Smooth muscle cell (in vitro differentiated cells): ENCODE data around the gene GPR55. TPM values are rescaled to one million over a fixed set of nuclear protein-coding genes. Genes with fewer than 3 reads are reported as not detected.

ENCODE experiments used
- DNase-seq: peaks from one replicate; lab custom pipeline; 2025; ENCODE audit not compliant: unreplicated experiment; lab: John Stamatoyannopoulos, UW
- H2AFZ ChIP-seq: fragments of 200-600 bp; sonication (generic); 2 replicates; pipeline ENCODE4 v1.6.0; 2016; ENCODE audit warnings: antibody characterized with exemption, low read depth, mild to moderate bottlenecking
- H3F3A ChIP-seq: fragments of 200-600 bp; sonication (generic); 2 replicates; pipeline ENCODE4 v1.6.0; 2017; ENCODE audit warnings: antibody characterized with exemption, low read depth
- H3K27ac ChIP-seq: fragments of 200-600 bp; sonication (generic); 2 replicates; pipeline ENCODE4 v1.5.1; 2016; ENCODE audit warnings: low read depth, mild to moderate bottlenecking
- H3K27me3 ChIP-seq: fragments of 200-600 bp; sonication (generic); 2 replicates; pipeline ENCODE4 v1.6.1; 2016; ENCODE audit warnings: low read depth, mild to moderate bottlenecking
- H3K36me3 ChIP-seq: fragments of 200-600 bp; sonication (generic); 2 replicates; pipeline ENCODE4 v1.5.1; 2016; ENCODE audit warnings: low read depth
- H3K4me1 ChIP-seq: fragments of 200-600 bp; sonication (generic); 2 replicates; pipeline ENCODE4 v1.5.1; 2016; ENCODE audit warnings: low read depth
- H3K4me2 ChIP-seq: fragments of 200-600 bp; sonication (generic); 2 replicates; pipeline ENCODE4 v1.6.0; 2016; ENCODE audit warnings: mild to moderate bottlenecking
- H3K4me3 ChIP-seq: fragments of 200-600 bp; sonication (generic); 2 replicates; pipeline ENCODE4 v1.5.1; 2016; ENCODE audit warnings: mild to moderate bottlenecking
- H3K79me2 ChIP-seq: fragments of 200-600 bp; sonication (generic); 2 replicates; pipeline ENCODE4 v1.6.0; 2016; ENCODE audit warnings: low read depth, mild to moderate bottlenecking
- H3K9ac ChIP-seq: fragments of 200-600 bp; sonication (generic); 2 replicates; pipeline ENCODE4 v1.6.0; 2016; ENCODE audit warnings: low read depth
- H3K9me3 ChIP-seq: fragments of 200-600 bp; sonication (generic); replicated peaks from 2 replicates; pipeline ENCODE4 v1.5.1; 2016; ENCODE audit warnings: low read depth
- H4K20me1 ChIP-seq: fragments of 200-600 bp; sonication (generic); 2 replicates; pipeline ENCODE4 v1.6.0; 2016; ENCODE audit warnings: low read depth
- WGBS: methylation state at CpG from one replicate; pipeline ENCODE4 v1.1.7; 2016; ENCODE audit warnings: low lambda C conversion rate; 5-methylcytosine and 5-hydroxymethylcytosine counted together
- polyA plus RNA-seq: library from polyadenylated mRNA; unstranded; fragments of >200 nt; fragmentation: Nextera tagmentation; extraction: Ambion mirVana; gene quantifications from 2 replicates; pipeline ENCODE4 v1.2.1, GENCODE V29; 2016
- total RNA-seq: library from RNA; depleted of rRNA; stranded (reverse); fragments of >200 nt; gene quantifications from 2 replicates; pipeline ENCODE4 v1.2.3, GENCODE V29; 2014
- TF ChIP-seq, protein P1 (sequence below): fragments of 200-600 bp; sonication (generic); IDR thresholded peaks from 2 replicates; pipeline ENCODE4 v1.5.1; 2017; ENCODE audit warnings: borderline replicate concordance, mild to moderate bottlenecking, antibody characterized with exemption; ENCODE audit not compliant: insufficient read depth, poor library complexity, severe bottlenecking

GPR55 gene
- total and polyA plus RNA-seq, 2 experiments from 2014 or later = not detected

DNA sequence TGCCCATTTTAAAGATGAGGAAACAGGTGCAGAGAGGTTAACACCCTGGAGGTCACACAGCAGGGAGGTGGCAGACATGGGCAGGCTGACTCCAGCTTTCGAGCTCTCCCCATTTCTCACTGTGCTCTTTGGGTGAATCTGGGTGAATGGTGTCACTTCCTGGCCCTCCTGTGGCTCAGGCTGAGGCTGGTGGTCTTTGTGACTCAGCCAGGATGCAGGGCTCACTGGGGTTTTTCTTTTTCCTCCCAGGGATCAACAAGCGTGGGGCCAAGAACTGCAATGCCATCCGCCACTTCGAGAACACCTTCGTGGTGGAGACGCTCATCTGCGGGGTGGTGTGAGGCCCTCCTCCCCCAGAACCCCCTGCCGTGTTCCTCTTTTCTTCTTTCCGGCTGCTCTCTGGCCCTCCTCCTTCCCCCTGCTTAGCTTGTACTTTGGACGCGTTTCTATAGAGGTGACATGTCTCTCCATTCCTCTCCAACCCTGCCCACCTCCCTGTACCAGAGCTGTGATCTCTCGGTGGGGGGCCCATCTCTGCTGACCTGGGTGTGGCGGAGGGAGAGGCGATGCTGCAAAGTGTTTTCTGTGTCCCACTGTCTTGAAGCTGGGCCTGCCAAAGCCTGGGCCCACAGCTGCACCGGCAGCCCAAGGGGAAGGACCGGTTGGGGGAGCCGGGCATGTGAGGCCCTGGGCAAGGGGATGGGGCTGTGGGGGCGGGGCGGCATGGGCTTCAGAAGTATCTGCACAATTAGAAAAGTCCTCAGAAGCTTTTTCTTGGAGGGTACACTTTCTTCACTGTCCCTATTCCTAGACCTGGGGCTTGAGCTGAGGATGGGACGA, 47.1 kb downstream of the GPR55 start:
- Histone ChIP-seq H3K4me2 (no peak overlapping the region), H3K27me3 (no peaks in the 10 kb centered on the region), H2AFZ (no peak overlapping the region), H3K27ac (no peak overlapping the region), H3K36me3 (no peaks in the 10 kb centered on the region), H3K79me2 (peaks cover 14% of the 10 kb centered on the region), H3K9me3 (no peaks in the 10 kb centered on the region), H3F3A (no peaks in the 10 kb centered on the region), H3K4me1 (no peaks in the 10 kb centered on the region), H3K4me3 (no peak overlapping the region), H4K20me1 (peaks cover 38% of the 10 kb centered on the region), H3K9ac (no peak overlapping the region)
- TF ChIP-seq, protein P1, sequence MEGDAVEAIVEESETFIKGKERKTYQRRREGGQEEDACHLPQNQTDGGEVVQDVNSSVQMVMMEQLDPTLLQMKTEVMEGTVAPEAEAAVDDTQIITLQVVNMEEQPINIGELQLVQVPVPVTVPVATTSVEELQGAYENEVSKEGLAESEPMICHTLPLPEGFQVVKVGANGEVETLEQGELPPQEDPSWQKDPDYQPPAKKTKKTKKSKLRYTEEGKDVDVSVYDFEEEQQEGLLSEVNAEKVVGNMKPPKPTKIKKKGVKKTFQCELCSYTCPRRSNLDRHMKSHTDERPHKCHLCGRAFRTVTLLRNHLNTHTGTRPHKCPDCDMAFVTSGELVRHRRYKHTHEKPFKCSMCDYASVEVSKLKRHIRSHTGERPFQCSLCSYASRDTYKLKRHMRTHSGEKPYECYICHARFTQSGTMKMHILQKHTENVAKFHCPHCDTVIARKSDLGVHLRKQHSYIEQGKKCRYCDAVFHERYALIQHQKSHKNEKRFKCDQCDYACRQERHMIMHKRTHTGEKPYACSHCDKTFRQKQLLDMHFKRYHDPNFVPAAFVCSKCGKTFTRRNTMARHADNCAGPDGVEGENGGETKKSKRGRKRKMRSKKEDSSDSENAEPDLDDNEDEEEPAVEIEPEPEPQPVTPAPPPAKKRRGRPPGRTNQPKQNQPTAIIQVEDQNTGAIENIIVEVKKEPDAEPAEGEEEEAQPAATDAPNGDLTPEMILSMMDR = no peak
- WGBS = 93% methylated on average over 19 of the region's 20 CpGs
- no peak for DNase-seq

DNA sequence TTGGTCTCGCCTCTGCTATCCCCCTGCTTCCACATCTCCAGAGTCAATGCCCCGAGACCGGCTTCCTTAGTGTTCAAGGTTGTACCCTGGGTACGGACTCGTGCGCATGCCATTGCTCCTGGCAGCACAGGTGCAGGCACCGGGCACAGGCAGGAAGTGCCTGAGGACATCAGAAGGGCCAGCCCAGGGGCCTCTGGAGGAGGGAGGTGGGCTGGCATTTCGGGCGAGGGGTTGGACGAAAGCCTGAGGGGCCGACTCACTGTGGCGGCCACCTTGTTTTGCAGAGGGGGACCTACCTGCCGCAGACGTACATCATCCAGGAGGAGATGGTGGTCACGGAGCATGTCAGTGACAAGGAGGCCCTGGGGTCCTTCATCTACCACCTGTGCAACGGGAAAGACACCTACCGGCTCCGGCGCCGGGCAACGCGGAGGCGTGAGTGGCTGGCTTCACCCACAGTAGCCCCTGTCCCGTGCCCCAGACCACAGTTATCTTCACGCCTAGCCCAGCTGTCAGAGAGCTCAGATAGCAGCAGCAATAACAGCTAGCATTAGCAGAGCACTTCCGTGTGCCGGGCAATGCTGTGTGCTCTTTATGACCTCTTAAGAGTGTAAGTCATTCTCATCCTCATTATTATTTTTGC, 47.8 kb downstream of the GPR55 start:
- WGBS = 97% methylated on average over 27 of the region's 27 CpGs
- H3K27ac ChIP-seq = no peak overlapping the region
- no peak overlapping the region for H2AFZ ChIP-seq
- H3F3A ChIP-seq = no peaks in the 10 kb centered on the region
- no peaks in the 10 kb centered on the region for H3K36me3 ChIP-seq
- H3K4me3 ChIP-seq = no peak overlapping the region
- no peaks in the 10 kb centered on the region for H3K9me3 ChIP-seq
- TF ChIP-seq, protein P1 = no peak
- H3K27me3 ChIP-seq = no peaks in the 10 kb centered on the region
- H3K4me1 ChIP-seq = no peaks in the 10 kb centered on the region
- no peak overlapping the region for H3K4me2 ChIP-seq
- peaks cover 45% of the 10 kb centered on the region for H4K20me1 ChIP-seq
- H3K9ac ChIP-seq = no peak overlapping the region
- no peak for DNase-seq
- peaks cover 20% of the 10 kb centered on the region for H3K79me2 ChIP-seq

DNA sequence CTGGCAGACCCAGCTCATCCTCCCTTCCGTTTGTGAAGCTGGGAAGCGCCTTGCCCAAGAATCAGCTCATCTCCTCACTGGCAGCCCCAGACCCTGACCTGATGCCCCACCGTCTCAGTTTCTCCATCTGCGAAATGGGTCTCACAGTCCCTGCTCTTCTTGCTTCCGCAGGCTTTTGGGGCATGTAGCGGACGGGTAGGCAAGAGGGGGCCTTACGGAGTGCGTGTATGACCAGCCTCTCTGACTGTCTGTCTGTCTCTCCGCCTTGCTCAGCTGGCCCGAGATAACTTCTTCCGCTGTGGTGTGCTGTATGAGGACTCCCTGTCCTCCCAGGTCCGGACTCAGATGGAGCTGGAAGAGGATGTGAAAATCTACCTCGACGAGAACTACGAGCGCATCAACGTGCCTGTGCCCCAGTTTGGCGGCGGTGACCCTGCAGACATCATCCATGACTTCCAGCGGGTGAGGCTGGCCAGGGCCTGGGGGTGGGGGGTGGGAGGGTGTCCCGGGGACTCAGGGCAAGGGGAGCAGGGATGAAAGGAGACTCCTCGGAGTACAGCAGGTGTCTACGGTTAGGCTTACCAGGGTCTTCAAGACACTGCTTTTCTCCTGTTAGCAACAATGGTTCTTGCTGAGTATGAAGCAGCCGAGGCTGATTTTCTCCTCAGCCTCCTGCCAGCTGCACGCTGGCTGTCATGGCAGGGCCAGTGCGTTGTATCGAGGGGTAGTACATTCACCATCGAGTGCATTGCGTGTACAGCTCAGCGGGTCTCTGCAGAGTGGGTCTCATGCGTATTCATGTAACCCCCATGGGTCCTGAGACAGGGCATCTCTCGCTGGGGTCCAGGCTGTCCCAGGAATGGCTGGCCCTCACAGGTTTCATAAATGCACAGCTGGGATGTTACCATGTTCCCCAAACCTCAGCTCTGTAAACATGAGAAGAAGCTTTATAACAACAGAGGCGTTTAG, 49.4 kb downstream of the GPR55 start:
- Histone ChIP-seq H3K27me3 (no peaks in the 10 kb centered on the region), H3K4me1 (peaks cover 6% of the 10 kb centered on the region), H3K9me3 (no peaks in the 10 kb centered on the region), H3K27ac (no peak overlapping the region), H3F3A (no peaks in the 10 kb centered on the region), H4K20me1 (peaks cover 61% of the 10 kb centered on the region), H2AFZ (no peak overlapping the region), H3K4me2 (no peak overlapping the region), H3K9ac (no peak overlapping the region), H3K36me3 (no peaks in the 10 kb centered on the region), H3K4me3 (no peak overlapping the region), H3K79me2 (peaks cover 33% of the 10 kb centered on the region)
- TF ChIP-seq, protein P1 = no peak
- 96% methylated on average over 31 of the region's 34 CpGs for WGBS
- no peak for DNase-seq
